Spleen (tissue), 11 donors: ENCODE results near the gene TP53BP1. TPM values are rescaled to one million over a fixed set of nuclear protein-coding genes. Genes with fewer than 3 reads are reported as not detected.

Experiments
- DNase-seq: peaks from one replicate; pipeline ENCODE4 v3.0.0-alpha.2; 2020
- H3K27ac ChIP-seq, 8 donors: fragments of 200-600 bp; sonication (generic) in 7 of 8; 1 replicate in 4 of 8; 2 replicates in 4 of 8; pipeline versions ENCODE4 v1.5.0 to v1.8.0; 2016 to 2021; ENCODE audit warnings: inconsistent platforms in 4 of 8, mild to moderate bottlenecking in 4 of 8, moderate library complexity in 1 of 8
- H3K27me3 ChIP-seq, 7 donors: fragments of 200-600 bp; sonication (generic) in 6 of 7; replicated peaks in 1 of 7; 1 replicate in 4 of 7; 2 replicates in 3 of 7; pipeline versions ENCODE4 v1.5.0 to v1.8.0; 2016 to 2021; ENCODE audit warnings: inconsistent platforms in 3 of 7, mild to moderate bottlenecking in 1 of 7
- H3K36me3 ChIP-seq, 6 donors: fragments of 200-600 bp; sonication (generic) in 5 of 6; 1 replicate in 4 of 6; 2 replicates in 2 of 6; pipeline versions ENCODE4 v1.5.0 to v1.8.0; 2016 to 2021; ENCODE audit warnings: inconsistent platforms in 2 of 6
- H3K4me1 ChIP-seq, 6 donors: fragments of 200-600 bp; sonication (generic) in 5 of 6; 1 replicate in 3 of 6; 2 replicates in 3 of 6; pipeline versions ENCODE4 v1.5.0 to v1.8.0; 2016 to 2021; ENCODE audit warnings: inconsistent platforms in 3 of 6
- H3K4me3 ChIP-seq, 8 donors: fragments of 200-600 bp; sonication (generic) in 7 of 8; 1 replicate in 4 of 8; 2 replicates in 4 of 8; pipeline versions ENCODE4 v1.5.0 to v1.8.0; 2016 to 2021; ENCODE audit warnings: inconsistent platforms in 4 of 8, mild to moderate bottlenecking in 4 of 8, moderate library complexity in 2 of 8
- H3K9me3 ChIP-seq, 8 donors: fragments of 200-600 bp; sonication (generic) in 7 of 8; 1 replicate in 4 of 8; 2 replicates in 4 of 8; pipeline versions ENCODE4 v1.5.0 to v1.8.0; 2016 to 2021; ENCODE audit warnings: inconsistent platforms in 4 of 8
- CTCF ChIP-seq, 11 experiments: fragments of 200-600 bp in 7 of 11; fragments of 450-650 bp in 4 of 11; sonication (generic) in 4 of 11; IDR thresholded peaks in 8 of 11; conservative IDR thresholded peaks in 3 of 11; 1 replicate in 7 of 11; 2 replicates in 4 of 11; pipeline versions ENCODE4 v1.4.0 to v1.8.0; 2016 to 2021; ENCODE audit warnings: antibody characterized with exemption in 11 of 11, inconsistent platforms in 4 of 11, mild to moderate bottlenecking in 1 of 11
- POLR2A ChIP-seq, 3 donors: fragments of 450-650 bp; IDR thresholded peaks; one replicate each; pipeline ENCODE4 v1.5.1; 2017; ENCODE audit warnings: antibody characterized with exemption in 3 of 3, mild to moderate bottlenecking in 1 of 3
- POLR2AphosphoS5 ChIP-seq, 3 donors: sonication (generic); formaldehyde crosslinking; IDR thresholded peaks; one replicate each; pipeline ENCODE4 v1.5.1; 2017; ENCODE audit warnings: antibody characterized with exemption in 3 of 3
- WGBS, 5 donors: extraction: QIAGEN DNeasy Blood & Tissue Kit in 3 of 5; methylation state at CpG; one replicate each; pipeline versions ENCODE4 v1.1.5 to v1.1.7; 2013 to 2018; 5-methylcytosine and 5-hydroxymethylcytosine counted together
- intact Hi-C: fragments of 100-400 bp; cut with DNase I; formaldehyde crosslinking; loops from one replicate; pipeline ENCODE4 v1.15.0; 2023; ENCODE audit warnings: low total_unique reads
- polyA plus RNA-seq, 3 donors: library from polyadenylated mRNA; stranded (reverse); fragments of 200-250 nt; gene quantifications; one replicate each; pipeline ENCODE4 v1.2.1, GENCODE V29; 2013
- total RNA-seq, 7 donors: library from RNA; depleted of rRNA in 3 of 7; stranded (reverse); fragments of >200 nt in 3 of 7; fragmentation: NEBNext Ultra II Directional in 4 of 7; extraction: Animal tissue kit (Norgen Biotek cat#: 25700) in 4 of 7; gene quantifications; one replicate each; pipeline versions ENCODE4 v1.1.0 to v1.2.1, GENCODE V29; 2016 to 2021
- donor health status: healthy with polysubstance abuse.
- donor health status: DM: no; HTN: no; CAD: no; lungs with moderate emphysema.
- donor health status: DM: no; HTN: no; CAD: no.
- donor health status: Bipolar disorder and iron deficiency.
- donor health status: healthy.
- donor health status: DM: no; HTN: no; CAD: no.
- donor health status: DM: yes; HTN: yes; CAD: no.

Gene TP53BP1
- total and polyA plus RNA-seq, 10 donors = 7.2 to 55.4 (median 41.1) TPM

DNA sequence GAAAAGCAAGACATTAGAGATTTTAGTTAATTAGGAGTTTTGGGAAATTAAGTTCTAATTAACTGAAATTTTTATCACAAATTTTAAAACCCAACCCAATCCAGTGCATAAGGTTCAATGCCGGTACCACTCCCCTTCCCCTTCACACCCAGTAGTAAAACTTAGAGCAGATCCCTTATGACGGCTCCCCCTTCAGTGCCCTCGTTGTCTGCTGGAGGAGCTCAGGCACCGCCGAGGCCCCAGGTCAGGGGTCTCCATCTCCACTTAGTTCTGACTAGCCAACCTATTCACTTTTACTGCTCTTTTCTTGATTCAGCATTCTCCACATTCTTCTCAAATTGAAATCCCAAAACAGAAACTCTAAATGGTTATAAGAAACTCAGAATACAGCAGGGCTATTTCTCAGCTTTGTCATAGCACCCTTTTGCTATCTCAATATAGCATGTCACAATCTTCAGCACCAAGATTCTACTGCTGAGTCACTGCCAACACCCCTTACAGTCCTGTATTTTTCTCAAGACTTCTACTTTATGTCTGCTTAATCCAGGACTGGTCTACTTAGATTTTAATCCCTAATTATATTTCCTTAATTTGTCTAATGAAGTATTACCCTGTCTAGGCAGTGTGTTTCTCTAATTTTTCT lies 82.3 kb downstream of the TP53BP1 start:
- no peak for DNase-seq
- H3K36me3 ChIP-seq = peaks cover 8 to 100% (median 80%) of the 10 kb centered on the region in 6 donors

DNA sequence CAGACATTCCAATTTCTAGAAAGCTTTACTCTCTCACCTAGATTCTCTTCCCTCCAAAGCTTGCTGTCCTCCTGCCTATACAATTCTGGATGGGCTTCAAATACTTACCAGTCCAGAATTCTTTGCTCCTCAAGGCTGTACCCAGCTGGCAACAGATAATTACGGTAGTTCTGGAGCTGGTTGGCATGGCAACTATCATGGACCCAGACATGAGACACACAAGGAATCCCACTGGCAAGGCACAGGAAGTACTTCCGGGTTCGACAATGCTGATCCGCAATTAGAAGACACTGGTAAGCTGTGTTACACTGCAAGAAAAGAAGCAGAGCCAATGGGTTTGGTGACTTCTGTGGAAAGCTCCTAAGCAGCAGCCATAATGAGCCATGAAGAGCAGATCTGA lies 84.2 kb downstream of the TP53BP1 start:
- Histone ChIP-seq H3K9me3 (no peaks in the 10 kb centered on the region), H3K27me3 (no peaks in the 10 kb centered on the region), H3K4me1 (no peaks in the 10 kb centered on the region), H3K4me3 (no peak overlapping the region), H3K36me3 (peaks cover 8 to 100% (median 83%) of the 10 kb centered on the region in 6 donors), H3K27ac (no peak overlapping the region)
- no peak for TF ChIP-seq POLR2A (IDR thresholded peaks at IDR 0.05)
- no peak for TF ChIP-seq CTCF (IDR thresholded peaks at IDR 0.05 in 8 of 11, conservative IDR thresholded peaks at IDR 0.05 in 3 of 11)
- no peak for TF ChIP-seq POLR2AphosphoS5 (IDR thresholded peaks at IDR 0.05)
- intact Hi-C loops = no loop called here
- WGBS, 5 donors = 84 to 94% (median 93%) methylated on average over 4 of the region's 4 CpGs
- no peak for DNase-seq

More for the DNA sequence above, 82.3 kb downstream of the TP53BP1 start:
- Histone ChIP-seq H3K27ac (no peak overlapping the region), H3K27me3 (no peaks in the 10 kb centered on the region), H3K4me1 (no peaks in the 10 kb centered on the region), H3K4me3 (no peak overlapping the region), H3K9me3 (no peaks in the 10 kb centered on the region)
- WGBS, 5 donors = 89 to 95% (median 91%) methylated on average over 5 of the region's 5 CpGs
- intact Hi-C loops = loop anchor here (10.0 kb wide), 1 partner anchor 64 kb away; no protein-coding TSS in a partner anchor
- no peak for TF ChIP-seq CTCF (IDR thresholded peaks at IDR 0.05 in 8 of 11, conservative IDR thresholded peaks at IDR 0.05 in 3 of 11)
- TF ChIP-seq POLR2A (IDR thresholded peaks at IDR 0.05) = no peak
- TF ChIP-seq POLR2AphosphoS5 (IDR thresholded peaks at IDR 0.05) = no peak

GRCh38 chr15:43406808-43407207 lies 86.1 kb downstream of the TP53BP1 start:
- intact Hi-C loops = no loop called here
- no peaks in the 10 kb centered on the region for H3K4me1 ChIP-seq
- H3K27ac ChIP-seq = no peak overlapping the region
- H3K36me3 ChIP-seq = peaks cover 8 to 100% (median 84%) of the 10 kb centered on the region in 6 donors
- H3K4me3 ChIP-seq = no peak overlapping the region
- DNase-seq = no peak
- H3K9me3 ChIP-seq = no peaks in the 10 kb centered on the region
- TF ChIP-seq CTCF (IDR thresholded peaks at IDR 0.05 in 8 of 11, conservative IDR thresholded peaks at IDR 0.05 in 3 of 11) (no peak), POLR2A (IDR thresholded peaks at IDR 0.05) (no peak), POLR2AphosphoS5 (IDR thresholded peaks at IDR 0.05) (no peak)
- 90 to 96% (median 93%) methylated on average over 2 of the region's 2 CpGs for WGBS, 5 donors
- no peaks in the 10 kb centered on the region for H3K27me3 ChIP-seq

- Histone ChIP-seq H3K27me3 (no peaks in the 10 kb centered on the region), H3K27ac (no peak overlapping the region), H3K4me3 (no peak overlapping the region), H3K4me1 (no peaks in the 10 kb centered on the region), H3K9me3 (no peaks in the 10 kb centered on the region), H3K36me3 (peaks cover 8 to 100% (median 89%) of the 10 kb centered on the region in 6 donors)
- no peak for DNase-seq
- TF ChIP-seq CTCF (IDR thresholded peaks at IDR 0.05 in 8 of 11, conservative IDR thresholded peaks at IDR 0.05 in 3 of 11) (no peak), POLR2A (IDR thresholded peaks at IDR 0.05) (no peak), POLR2AphosphoS5 (IDR thresholded peaks at IDR 0.05) (no peak)
- WGBS, 5 donors = 84 to 93% (median 89%) methylated on average over 2 of the region's 2 CpGs
- intact Hi-C loops = no loop called here
These were observed 86.8 kb downstream of the TP53BP1 start for GRCh38 chr15:43406189-43406588.
